AG04450 (cell line): Measurements from ENCODE around the gene OR2T29. TPM values are rescaled to one million over a fixed set of nuclear protein-coding genes. Genes with fewer than 3 reads are reported as not detected.
"Not testable (repeated sequence)": the region's sequence is repeated elsewhere in the genome, so short reads cannot be mapped to it uniquely, and the experiment has no call there.

Experiments used
- CTCF ChIA-PET: fragments of 300-600, 350-600 bp; formaldehyde crosslinking; extraction: SDS; loops from one replicate; lab custom pipeline; 2022; ENCODE audit warnings: antibody characterized with exemption, inconsistent platforms; lab: Charles Lee
- POLR2A ChIA-PET: fragments of 350-600 bp; formaldehyde crosslinking; extraction: SDS; loops from one replicate; lab custom pipeline; 2021; ENCODE audit warnings: antibody characterized with exemption, inconsistent platforms; lab: Yijun Ruan, JAX
- DNase-seq: peaks from one replicate; pipeline ENCODE4 v3.0.0-alpha.2; 2011; ENCODE audit warnings: low read depth, low spot score
- H3K27ac ChIP-seq: one replicate; pipeline ENCODE4 v1.5.1; 2012; ENCODE audit warnings: low read depth, low read length, control low read depth
- H3K27me3 ChIP-seq: one replicate; pipeline ENCODE4 v1.6.0; 2012; ENCODE audit warnings: low read length; ENCODE audit not compliant: control insufficient read depth, insufficient read depth
- H3K4me3 ChIP-seq: 2 replicates; pipeline ENCODE4 v1.5.1; 2011; ENCODE audit warnings: mild to moderate bottlenecking, low read depth, low read length, control low read depth
- H3K9me3 ChIP-seq: 2 replicates; pipeline ENCODE4 v1.5.1; 2012; ENCODE audit warnings: low read length; ENCODE audit not compliant: control insufficient read depth, insufficient read depth
- CTCF ChIP-seq: IDR thresholded peaks from 2 replicates; pipeline ENCODE4 v1.5.1; 2011; ENCODE audit warnings: low read depth, low read length, control low read depth, inconsistent platforms
- polyA plus RNA-seq: library from polyadenylated mRNA; depleted of rRNA; stranded (reverse); fragments of >200 nt; gene quantifications from 2 replicates; pipeline ENCODE4 v1.2.3, GENCODE V29; 2011; rRNA removed
- small RNA-seq: library from RNA; depleted of rRNA; stranded (forward); fragments of <200 nt; gene quantifications from one replicate; pipeline ENCODE3, GENCODE V24; 2012; ENCODE audit warnings: low read depth; ENCODE audit not compliant: insufficient read length

Gene OR2T29
- polyA plus RNA-seq, 1 experiment: not detected

GRCh38 chr1:248537449-248537848 lies 25.1 kb downstream of the OR2T29 start:
- H3K27ac ChIP-seq, H3K9me3 ChIP-seq, H3K4me3 ChIP-seq, DNase-seq, CTCF ChIA-PET, H3K27me3 ChIP-seq, POLR2A ChIA-PET: not testable (repeated sequence)

GRCh38 chr1:248521856-248522255 lies 40.7 kb downstream of the OR2T29 start:
- ChIA-PET CTCF (no interaction called here), POLR2A (no interaction called here)
- H3K4me3 ChIP-seq: no peak overlapping the region
- H3K27ac ChIP-seq: no peak overlapping the region
- peaks cover 17% of the 10 kb centered on the region for H3K9me3 ChIP-seq
- no peak for DNase-seq
- no peak for TF ChIP-seq CTCF
- H3K27me3 ChIP-seq: no peaks in the 10 kb centered on the region

GRCh38 chr1:248510217-248510616 lies 52.4 kb downstream of the OR2T29 start:
- H3K27ac ChIP-seq, CTCF ChIA-PET, H3K9me3 ChIP-seq, DNase-seq, H3K4me3 ChIP-seq, POLR2A ChIA-PET, H3K27me3 ChIP-seq: not testable (repeated sequence)

GRCh38 chr1:248507773-248508172 lies 54.8 kb downstream of the OR2T29 start, which contains the start of gene OR2G6:
TSS of gene OR2G6 (plus strand) at chr1:248508073. CDS start at chr1:248521647, 13,574 bp downstream.
- POLR2A ChIA-PET, H3K27ac ChIP-seq, H3K27me3 ChIP-seq, DNase-seq, CTCF ChIA-PET, H3K4me3 ChIP-seq, H3K9me3 ChIP-seq: not testable (repeated sequence)

Small RNA genes lying within 50 kb of the gene (small RNA-seq; reads per million reads assigned to genes)
- not detected for gene RF00019

Other genes with a start within 250 kb of the OR2T29 start
- not detected in 2 replicates for gene OR2M7, start 238.2 kb downstream of the OR2T29 start, polyA plus RNA-seq
- gene OR14C36, start 214.0 kb downstream of the OR2T29 start, polyA plus RNA-seq: not detected in 2 replicates
- not detected in 2 replicates for gene OR2T4, start 201.1 kb downstream of the OR2T29 start, polyA plus RNA-seq
- gene OR2T6, start 187.0 kb downstream of the OR2T29 start, polyA plus RNA-seq: not detected in 2 replicates
- not detected in 2 replicates for gene OR2T1, start 159.7 kb downstream of the OR2T29 start, polyA plus RNA-seq
- gene OR2T2, start 117.1 kb downstream of the OR2T29 start, polyA plus RNA-seq: not detected in 2 replicates
- not detected in 2 replicates for gene OR2T3, start 89.4 kb downstream of the OR2T29 start, polyA plus RNA-seq
- not detected in 2 replicates for gene OR2T5, start 74.2 kb downstream of the OR2T29 start, polyA plus RNA-seq
- gene OR2G6, start 54.7 kb downstream of the OR2T29 start, polyA plus RNA-seq: not detected in 2 replicates
- gene OR2T34, start 12.0 kb upstream of the OR2T29 start, polyA plus RNA-seq: not detected in 2 replicates
- gene OR2T10, start 34.9 kb upstream of the OR2T29 start, polyA plus RNA-seq: not detected in 2 replicates
- not detected in 2 replicates for gene OR2T11, start 72.3 kb upstream of the OR2T29 start, polyA plus RNA-seq
- not detected in 2 replicates for gene OR2T35, start 82.5 kb upstream of the OR2T29 start, polyA plus RNA-seq
- not detected in 2 replicates for gene OR2T27, start 92.8 kb upstream of the OR2T29 start, polyA plus RNA-seq
- gene OR14I1, start 140.0 kb upstream of the OR2T29 start, polyA plus RNA-seq: not detected in 2 replicates
- gene LYPD8, start 193.0 kb upstream of the OR2T29 start, polyA plus RNA-seq: not detected in 2 replicates